Adrenal gland (tissue), 12 donors: ENCODE measurements around the gene DOCK7. TPM values are rescaled to one million over a fixed set of nuclear protein-coding genes. Genes with fewer than 3 reads are reported as not detected.

Experiments
- DNase-seq, 7 donors: peaks; one replicate each; pipeline ENCODE4 v3.0.0-alpha.2; 2019 to 2020
- H3K27ac ChIP-seq, 5 donors: fragments of 200-600 bp; sonication (generic) in 4 of 5; 1 replicate in 3 of 5; 2 replicates in 2 of 5; pipeline versions ENCODE4 v1.5.1 to v1.8.0; 2016 to 2020; ENCODE audit warnings: mild to moderate bottlenecking in 1 of 5
- H3K27me3 ChIP-seq: fragments of 200-600 bp; 2 replicates; pipeline ENCODE4 v1.8.0; 2021
- H3K36me3 ChIP-seq, 2 donors: fragments of 200-600 bp; replicated peaks in 1 of 2; 1 replicate in 1 of 2; 2 replicates in 1 of 2; pipeline versions ENCODE4 v1.5.1 to v1.8.0; 2018 to 2022
- H3K4me1 ChIP-seq, 2 donors: fragments of 200-600 bp; replicated peaks in 1 of 2; 1 replicate in 1 of 2; 2 replicates in 1 of 2; pipeline versions ENCODE4 v1.5.1 to v1.8.0; 2018 to 2021
- H3K4me3 ChIP-seq, 4 donors: fragments of 200-600 bp; sonication (generic) in 3 of 4; one replicate each; pipeline ENCODE4 v1.5.1; 2016 to 2018
- H3K9me3 ChIP-seq, 3 donors: fragments of 200-600 bp; sonication (generic) in 1 of 3; replicated peaks in 1 of 3; 1 replicate in 2 of 3; 2 replicates in 1 of 3; pipeline versions ENCODE4 v1.5.1 to v1.8.0; 2016 to 2021
- POLR2A ChIP-seq, 2 donors: fragments of 450-650 bp; IDR thresholded peaks; one replicate each; pipeline ENCODE4 v1.6.1; 2017; ENCODE audit warnings: antibody characterized with exemption in 2 of 2, mild to moderate bottlenecking in 2 of 2, moderate library complexity in 1 of 2
- WGBS, 4 donors: extraction: QIAGEN DNeasy Blood & Tissue Kit in 2 of 4; methylation state at CpG; one replicate each; pipeline versions ENCODE4 v1.1.5 to v1.1.7; 2013 to 2017; 5-methylcytosine and 5-hydroxymethylcytosine counted together
- intact Hi-C, 2 donors: fragments of 100-400 bp; cut with DNase I; formaldehyde crosslinking; loops; one replicate each; pipeline versions ENCODE4 v1.14.1 to v1.15.0; 2022 to 2023
- polyA plus RNA-seq, 3 donors: library from polyadenylated mRNA; stranded (reverse); fragments of 200-250 nt in 2 of 3; fragments of 350-450 nt in 1 of 3; fragmentation: Illumina TruSeq in 1 of 3; extraction: RNeasy Lipid Tissue Mini Kit (QIAGEN cat#74804) in 1 of 3; gene quantifications; one replicate each; pipeline ENCODE4 v1.2.3, GENCODE V29; 2013 to 2014
- total RNA-seq, 9 donors: library from RNA; depleted of rRNA in 4 of 9; stranded (reverse); fragments of >200 nt in 4 of 9; fragments of 120-200 nt in 1 of 9; fragmentation: NEBNext Ultra II Directional in 1 of 9; extraction: Animal tissue kit (Norgen Biotek cat#: 25700) in 1 of 9; gene quantifications; one replicate each; pipeline versions ENCODE4 v1.1.0 to v1.2.4, GENCODE V29; 2013 to 2023
- TF ChIP-seq, protein P1 (sequence below), 6 experiments: fragments of 450-650 bp in 4 of 6; fragments of 200-600 bp in 2 of 6; sonication (generic) in 1 of 6; IDR thresholded peaks; 1 replicate in 5 of 6; 2 replicates in 1 of 6; pipeline versions ENCODE4 v1.5.1 to v1.8.0; 2016 to 2021; ENCODE audit warnings: antibody characterized with exemption in 6 of 6, mild to moderate bottlenecking in 2 of 6, moderate library complexity in 1 of 6
- donor health status: healthy with polysubstance abuse.
- donor health status: Bipolar disorder and iron deficiency.
- donor health status: DM: yes; HTN: yes; CAD: no.
- donor health status: DM: no; HTN: no; CAD: no.
- donor health status: DM: no; HTN: no; CAD: no.
- donor health status: DM: yes; HTN: yes; CAD: no.

The DOCK7 gene
- total and polyA plus RNA-seq, 12 donors = 4.7 to 43.0 (median 22.7) TPM

GRCh38 chr1:62523860-62524259, 164.3 kb downstream of the DOCK7 start:
- no peak for TF ChIP-seq POLR2A (IDR thresholded peaks at IDR 0.05)
- TF ChIP-seq, protein P1, sequence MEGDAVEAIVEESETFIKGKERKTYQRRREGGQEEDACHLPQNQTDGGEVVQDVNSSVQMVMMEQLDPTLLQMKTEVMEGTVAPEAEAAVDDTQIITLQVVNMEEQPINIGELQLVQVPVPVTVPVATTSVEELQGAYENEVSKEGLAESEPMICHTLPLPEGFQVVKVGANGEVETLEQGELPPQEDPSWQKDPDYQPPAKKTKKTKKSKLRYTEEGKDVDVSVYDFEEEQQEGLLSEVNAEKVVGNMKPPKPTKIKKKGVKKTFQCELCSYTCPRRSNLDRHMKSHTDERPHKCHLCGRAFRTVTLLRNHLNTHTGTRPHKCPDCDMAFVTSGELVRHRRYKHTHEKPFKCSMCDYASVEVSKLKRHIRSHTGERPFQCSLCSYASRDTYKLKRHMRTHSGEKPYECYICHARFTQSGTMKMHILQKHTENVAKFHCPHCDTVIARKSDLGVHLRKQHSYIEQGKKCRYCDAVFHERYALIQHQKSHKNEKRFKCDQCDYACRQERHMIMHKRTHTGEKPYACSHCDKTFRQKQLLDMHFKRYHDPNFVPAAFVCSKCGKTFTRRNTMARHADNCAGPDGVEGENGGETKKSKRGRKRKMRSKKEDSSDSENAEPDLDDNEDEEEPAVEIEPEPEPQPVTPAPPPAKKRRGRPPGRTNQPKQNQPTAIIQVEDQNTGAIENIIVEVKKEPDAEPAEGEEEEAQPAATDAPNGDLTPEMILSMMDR (IDR thresholded peaks at IDR 0.05) = no peak
- 98 to 100% (median 98%) methylated on average over 2 of the region's 2 CpGs for WGBS, 4 donors
- Histone ChIP-seq H3K27ac (no peak overlapping the region), H3K36me3 (no peaks in the 10 kb centered on the region), H3K4me3 (no peak overlapping the region), H3K27me3 (no peaks in the 10 kb centered on the region), H3K4me1 (no peaks in the 10 kb centered on the region), H3K9me3 (no peaks in the 10 kb centered on the region)
- intact Hi-C loops = no loop called here
- DNase-seq = no peak

DNA sequence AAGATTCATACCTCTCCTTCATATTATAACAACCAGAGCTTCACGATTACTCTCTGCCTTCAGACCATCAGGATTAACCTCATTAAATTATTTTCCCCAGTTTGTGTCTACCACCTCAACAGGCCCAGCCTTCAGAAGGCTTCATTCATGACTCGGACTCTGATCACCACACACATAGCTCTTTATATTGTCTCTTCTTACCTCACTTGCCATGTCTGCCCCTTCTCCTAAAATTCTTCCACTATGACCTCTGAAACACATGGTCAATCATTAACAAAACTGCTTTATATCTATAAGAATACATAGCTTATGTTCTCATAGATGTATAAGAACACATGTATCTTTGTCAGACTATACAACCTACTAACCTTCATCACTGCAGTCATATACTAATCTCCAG, 171.6 kb downstream of the DOCK7 start:
- Histone ChIP-seq H3K4me1 (no peaks in the 10 kb centered on the region), H3K27ac (no peak overlapping the region), H3K4me3 (no peak overlapping the region), H3K36me3 (no peaks in the 10 kb centered on the region), H3K27me3 (no peaks in the 10 kb centered on the region), H3K9me3 (no peaks in the 10 kb centered on the region)
- DNase-seq = no peak
- TF ChIP-seq, protein P1 (IDR thresholded peaks at IDR 0.05) = no peak
- TF ChIP-seq POLR2A (IDR thresholded peaks at IDR 0.05) = no peak
- intact Hi-C loops = no loop called here
- WGBS, 4 donors = 83 to 93% (median 89%) methylated on average over 2 of the region's 2 CpGs

- TF ChIP-seq POLR2A (IDR thresholded peaks at IDR 0.05) = no peak
- TF ChIP-seq, protein P1 (IDR thresholded peaks at IDR 0.05) = no peak
- Histone ChIP-seq H3K36me3 (no peaks in the 10 kb centered on the region), H3K4me3 (no peak overlapping the region), H3K27me3 (no peaks in the 10 kb centered on the region), H3K27ac (no peak overlapping the region), H3K4me1 (no peaks in the 10 kb centered on the region), H3K9me3 (no peaks in the 10 kb centered on the region)
- intact Hi-C loops = no loop called here
- DNase-seq = no peak
- 76 to 88% (median 83%) methylated on average over 3 of the region's 3 CpGs for WGBS, 4 donors
These were observed 173.3 kb downstream of the DOCK7 start for GRCh38 chr1:62514746-62515423.

DNA sequence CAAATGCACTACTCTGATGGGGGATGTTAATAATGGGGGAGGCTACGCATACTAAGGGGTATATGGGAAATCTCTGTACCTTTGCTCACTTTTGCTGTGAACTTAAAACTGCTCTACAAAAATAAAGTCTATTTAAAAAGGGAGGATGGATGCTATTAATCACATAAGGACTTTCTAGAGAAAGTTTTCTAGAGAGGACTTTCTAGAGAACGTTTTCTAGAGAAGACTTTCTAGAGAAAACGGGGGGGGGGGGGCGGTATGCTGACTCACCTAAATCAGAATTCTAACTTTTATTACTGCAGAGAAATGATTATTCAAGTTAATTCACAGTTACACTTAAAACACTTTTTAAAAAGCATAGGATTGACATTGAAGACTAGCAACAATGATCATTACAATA, 175.2 kb downstream of the DOCK7 start:
- Histone ChIP-seq H3K4me1 (no peaks in the 10 kb centered on the region), H3K9me3 (no peaks in the 10 kb centered on the region), H3K4me3 (no peak overlapping the region), H3K27me3 (no peaks in the 10 kb centered on the region), H3K27ac (no peak overlapping the region), H3K36me3 (no peaks in the 10 kb centered on the region)
- DNase-seq = no peak
- intact Hi-C loops = no loop called here
- TF ChIP-seq POLR2A (IDR thresholded peaks at IDR 0.05) = no peak
- TF ChIP-seq, protein P1 (IDR thresholded peaks at IDR 0.05) = no peak
- WGBS, 4 donors = 79 to 85% (median 81%) methylated on average over 4 of the region's 4 CpGs
